OCI-LY7 (cell line): ENCODE data around the gene DGKZ. TPM values are rescaled to one million over a fixed set of nuclear protein-coding genes. Genes with fewer than 3 reads are reported as not detected.
"Not testable (repeated sequence)": the region's sequence is repeated elsewhere in the genome, so short reads cannot be mapped to it uniquely, and the experiment has no call there.

Source experiments
- BruUV-seq: library from RNA; stranded (reverse); fragments of 400-500 nt; replicated peaks from 2 replicates; lab custom pipeline; 2021; lab: Mats Ljungman, UMichigan
- CTCF ChIA-PET: fragments of 300-600 bp; sonication (Branson Sonifier 250); formaldehyde crosslinking; loops from one replicate; lab custom pipeline; 2022; ENCODE audit warnings: antibody characterized with exemption; ENCODE audit not compliant: unreplicated experiment; lab: Charles Lee
- POLR2A ChIA-PET: fragments of 300-600 bp; sonication (Branson Sonifier 250); formaldehyde crosslinking; loops from one replicate; lab custom pipeline; 2022; ENCODE audit warnings: antibody characterized with exemption; lab: Charles Lee
- DNase-seq: peaks from one replicate; pipeline ENCODE4 v3.0.0-alpha.2; 2015; ENCODE audit warnings: low spot score
- H2AFZ ChIP-seq: fragments of 200-600 bp; sonication (generic), shearing (Covaris generic); 2 replicates; pipeline ENCODE4 v1.6.1; 2014; ENCODE audit warnings: mild to moderate bottlenecking, antibody characterized with exemption, low read length, moderate library complexity
- H3K27ac ChIP-seq: fragments of 200-600 bp; sonication (generic); 2 replicates; pipeline ENCODE4 v1.5.1; 2014; ENCODE audit warnings: mixed run types, low read depth, mild to moderate bottlenecking, moderate library complexity, low read length, inconsistent platforms; ENCODE audit not compliant: poor library complexity, severe bottlenecking
- H3K36me3 ChIP-seq: fragments of 200-600 bp; sonication (generic); 2 replicates; pipeline ENCODE4 v1.6.1; 2014; ENCODE audit warnings: mild to moderate bottlenecking, antibody characterized with exemption, low read length, moderate library complexity, mixed read lengths; ENCODE audit not compliant: insufficient read depth
- H3K4me1 ChIP-seq: fragments of 200-600 bp; sonication (generic); 2 replicates; pipeline ENCODE4 v1.5.1; 2014; ENCODE audit warnings: mild to moderate bottlenecking, low read length; ENCODE audit not compliant: insufficient read depth, poor library complexity, severe bottlenecking
- H3K4me2 ChIP-seq: fragments of 200-600 bp; sonication (generic); 2 replicates; pipeline ENCODE4 v1.6.1; 2014; ENCODE audit warnings: mild to moderate bottlenecking, low read length
- H3K4me3 ChIP-seq: fragments of 200-600 bp; sonication (generic); 2 replicates; pipeline ENCODE4 v1.5.1; 2014; ENCODE audit warnings: mild to moderate bottlenecking, low read depth, low read length; ENCODE audit not compliant: poor library complexity, severe bottlenecking
- H3K79me2 ChIP-seq: fragments of 200-600 bp; sonication (generic); 2 replicates; pipeline ENCODE4 v1.6.1; 2016; ENCODE audit warnings: low read depth, mild to moderate bottlenecking, low read length, moderate library complexity, mixed read lengths; ENCODE audit not compliant: insufficient read depth
- H3K9me2 ChIP-seq: fragments of 200-600 bp; sonication (generic); 2 replicates; pipeline ENCODE4 v1.6.1; 2016; ENCODE audit warnings: mild to moderate bottlenecking, low read length, mixed read lengths; ENCODE audit not compliant: insufficient read depth
- H3K9me3 ChIP-seq: fragments of 200-600 bp; sonication (generic); 2 replicates; pipeline ENCODE4 v1.6.1; 2014; ENCODE audit warnings: mild to moderate bottlenecking, mixed run types, low read length, mixed read lengths
- H4K20me1 ChIP-seq: fragments of 200-600 bp; sonication (generic); 2 replicates; pipeline ENCODE4 v1.6.1; 2014; ENCODE audit warnings: mild to moderate bottlenecking, antibody characterized with exemption, low read length, moderate library complexity, mixed read lengths; ENCODE audit not compliant: insufficient read depth
- EZH2phosphoT487 ChIP-seq: fragments of 200-600 bp; sonication (generic); IDR thresholded peaks from 2 replicates; pipeline ENCODE4 v1.6.1; 2018; ENCODE audit warnings: low read depth, borderline replicate concordance, mild to moderate bottlenecking, mixed run types, antibody characterized with exemption, low read length, moderate library complexity, mixed read lengths
- intact Hi-C: fragments of 100-400 bp; cut with micrococcal nuclease; formaldehyde crosslinking; loops from one replicate; pipeline ENCODE4 v1.10.0; 2022; ENCODE audit not compliant: unreplicated experiment
- total RNA-seq, 2 experiments: library from RNA; depleted of rRNA in 1 of 2; stranded (reverse); fragments of >200 nt in 1 of 2; shearing (Covaris generic) in 1 of 2; gene quantifications; 2 replicates each; pipeline ENCODE4 v1.2.3, GENCODE V29; 2014 to 2022
- TF ChIP-seq, protein P1 (sequence below): fragments of 200-600 bp; sonication (generic); conservative IDR thresholded peaks from 2 replicates; pipeline ENCODE4 v1.5.1; 2014; ENCODE audit warnings: mild to moderate bottlenecking, antibody characterized with exemption, low read length, moderate library complexity, mixed read lengths

Gene DGKZ
- total RNA-seq, 2 experiments from 2014 or later = 134 to 141 TPM

DNA sequence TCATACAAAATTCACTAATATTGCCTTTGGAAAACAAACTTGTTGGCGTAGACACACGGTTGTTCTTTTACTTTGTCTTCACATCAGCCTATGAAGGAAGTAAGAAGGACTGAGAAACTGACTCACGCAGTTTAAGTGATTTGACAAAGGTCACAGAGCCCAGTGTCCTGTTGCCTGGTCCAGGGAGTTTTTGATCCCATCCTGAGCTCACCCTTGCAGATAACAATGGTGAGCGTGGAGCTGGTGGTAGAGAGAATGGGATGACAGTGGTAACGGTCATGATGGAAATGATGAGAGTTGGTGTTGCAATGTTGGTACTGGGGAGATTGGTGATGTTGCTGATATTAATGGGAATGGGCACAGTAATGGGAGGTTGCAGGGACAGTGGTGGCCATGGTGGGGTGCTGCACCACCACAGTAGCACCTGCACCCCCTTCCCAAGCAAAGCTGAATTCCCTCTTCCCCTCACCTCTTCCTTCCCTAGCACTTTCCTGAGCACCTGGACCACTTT lies 47.8 kb upstream of the DGKZ start:
- Histone ChIP-seq H3K27ac (no peak overlapping the region), H4K20me1 (no peaks in the 10 kb centered on the region), H3K9me2 (no peaks in the 10 kb centered on the region), H3K79me2 (no peaks in the 10 kb centered on the region), H2AFZ (no peak overlapping the region), H3K36me3 (no peaks in the 10 kb centered on the region), H3K9me3 (no peaks in the 10 kb centered on the region), H3K4me2 (no peak overlapping the region), H3K4me3 (no peak overlapping the region), H3K4me1 (peaks cover 5% of the 10 kb centered on the region)
- DNase-seq = no peak
- BruUV-seq = no TSS peak
- intact Hi-C loops = no loop called here
- ChIA-PET POLR2A (no interaction called here), CTCF (no interaction called here)
- TF ChIP-seq EZH2phosphoT487 = no peak
- TF ChIP-seq, protein P1, sequence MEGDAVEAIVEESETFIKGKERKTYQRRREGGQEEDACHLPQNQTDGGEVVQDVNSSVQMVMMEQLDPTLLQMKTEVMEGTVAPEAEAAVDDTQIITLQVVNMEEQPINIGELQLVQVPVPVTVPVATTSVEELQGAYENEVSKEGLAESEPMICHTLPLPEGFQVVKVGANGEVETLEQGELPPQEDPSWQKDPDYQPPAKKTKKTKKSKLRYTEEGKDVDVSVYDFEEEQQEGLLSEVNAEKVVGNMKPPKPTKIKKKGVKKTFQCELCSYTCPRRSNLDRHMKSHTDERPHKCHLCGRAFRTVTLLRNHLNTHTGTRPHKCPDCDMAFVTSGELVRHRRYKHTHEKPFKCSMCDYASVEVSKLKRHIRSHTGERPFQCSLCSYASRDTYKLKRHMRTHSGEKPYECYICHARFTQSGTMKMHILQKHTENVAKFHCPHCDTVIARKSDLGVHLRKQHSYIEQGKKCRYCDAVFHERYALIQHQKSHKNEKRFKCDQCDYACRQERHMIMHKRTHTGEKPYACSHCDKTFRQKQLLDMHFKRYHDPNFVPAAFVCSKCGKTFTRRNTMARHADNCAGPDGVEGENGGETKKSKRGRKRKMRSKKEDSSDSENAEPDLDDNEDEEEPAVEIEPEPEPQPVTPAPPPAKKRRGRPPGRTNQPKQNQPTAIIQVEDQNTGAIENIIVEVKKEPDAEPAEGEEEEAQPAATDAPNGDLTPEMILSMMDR = no peak

DNA sequence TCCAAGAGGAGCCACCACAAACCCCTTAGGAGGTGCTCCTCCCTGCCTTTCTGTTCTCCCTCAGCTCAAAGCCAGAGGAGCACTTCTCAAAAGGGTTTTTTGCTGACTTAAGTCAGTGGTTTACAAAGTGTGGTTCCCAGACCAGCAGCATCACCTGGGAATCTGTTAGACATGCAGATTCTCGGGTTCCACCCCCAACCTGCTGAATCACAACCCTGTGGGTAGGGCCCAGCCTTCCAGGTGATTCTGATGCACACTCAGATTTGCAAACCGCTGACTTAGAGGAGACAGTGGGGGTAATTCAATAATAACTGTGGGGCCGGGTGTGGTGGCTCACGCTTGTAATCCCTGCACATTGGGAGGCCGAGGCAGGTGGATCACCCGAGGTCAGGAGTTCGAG lies 47.0 kb upstream of the DGKZ start:
- H3K27ac ChIP-seq = no peak overlapping the region
- no peaks in the 10 kb centered on the region for H4K20me1 ChIP-seq
- no peaks in the 10 kb centered on the region for H3K79me2 ChIP-seq
- DNase-seq = no peak
- no peak overlapping the region for H3K4me2 ChIP-seq
- intact Hi-C loops = no loop called here
- TF ChIP-seq, protein P1 = no peak
- TF ChIP-seq EZH2phosphoT487 = no peak
- H3K4me3 ChIP-seq = no peak overlapping the region
- peaks cover 2% of the 10 kb centered on the region for H3K4me1 ChIP-seq
- POLR2A ChIA-PET = interaction anchor here (0.7 kb wide), 1 partner anchor 49 kb away, joined by 3 read pairs; no protein-coding TSS in a partner anchor
- H2AFZ ChIP-seq = no peak overlapping the region
- CTCF ChIA-PET = no interaction called here
- H3K36me3 ChIP-seq = no peaks in the 10 kb centered on the region
- no peaks in the 10 kb centered on the region for H3K9me2 ChIP-seq
- H3K9me3 ChIP-seq = no peaks in the 10 kb centered on the region
- BruUV-seq = no TSS peak

DNA sequence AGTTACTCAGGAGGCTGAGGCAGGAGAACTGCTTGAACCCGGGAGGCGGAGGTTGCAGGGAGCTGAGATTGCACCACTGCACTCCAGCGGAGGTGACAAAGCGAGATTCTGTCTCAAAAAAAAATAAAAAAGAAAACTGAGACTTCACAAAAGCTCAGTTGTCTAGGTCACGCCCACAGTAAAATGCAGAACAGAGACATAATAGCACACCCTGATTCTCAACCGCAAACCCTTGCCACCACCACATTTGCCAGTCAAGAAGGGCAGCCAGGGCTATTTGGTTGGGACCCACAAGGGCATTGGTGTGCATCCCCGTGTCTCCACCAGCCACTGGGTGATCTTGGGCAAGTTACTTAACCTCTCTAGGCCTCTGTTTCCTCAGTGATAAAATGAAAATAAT lies 44.4 kb upstream of the DGKZ start:
- Histone ChIP-seq H2AFZ (no peak overlapping the region), H3K27ac (no peak overlapping the region), H3K36me3 (no peaks in the 10 kb centered on the region), H3K9me3 (no peaks in the 10 kb centered on the region), H3K4me1 (no peaks in the 10 kb centered on the region), H3K79me2 (no peaks in the 10 kb centered on the region), H4K20me1 (no peaks in the 10 kb centered on the region), H3K9me2 (no peaks in the 10 kb centered on the region), H3K4me3 (no peak overlapping the region), H3K4me2 (no peak overlapping the region)
- peak; percentile 29 for DNase-seq
- ChIA-PET POLR2A (interaction anchor here (0.5 to 1.7 kb wide), 4 partner anchors 18 to 607 kb away, joined by 3 to 5 read pairs (median 3); no protein-coding TSS in a partner anchor), CTCF (no interaction called here)
- no peak for TF ChIP-seq EZH2phosphoT487
- TF ChIP-seq, protein P1 = no peak
- intact Hi-C loops = no loop called here
- no TSS peak for BruUV-seq

DNA sequence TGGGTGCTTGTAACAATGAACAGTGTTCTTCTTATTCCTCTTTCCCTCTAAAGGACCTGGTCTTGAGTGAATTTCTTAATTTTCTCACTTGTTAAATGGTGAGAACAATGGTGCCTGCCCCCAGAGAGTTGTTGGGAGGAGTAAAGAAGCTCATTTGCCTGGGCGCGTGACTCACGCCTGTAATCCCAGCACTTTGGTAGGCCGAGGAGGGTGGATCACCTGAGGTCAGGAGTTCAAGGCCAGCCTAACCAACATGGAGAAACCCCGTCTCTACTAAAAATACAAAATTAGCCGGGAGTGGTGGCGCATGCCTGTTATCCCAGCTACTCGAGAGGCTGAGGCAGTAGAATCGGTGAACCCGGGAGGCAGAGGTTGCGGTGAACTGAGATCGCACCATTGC lies 43.2 kb upstream of the DGKZ start:
- H4K20me1 ChIP-seq, H3K4me3 ChIP-seq, H3K27ac ChIP-seq, H3K79me2 ChIP-seq, H3K36me3 ChIP-seq, H3K4me2 ChIP-seq, BruUV-seq, H3K4me1 ChIP-seq, intact Hi-C loops, H3K9me2 ChIP-seq, DNase-seq, H3K9me3 ChIP-seq, H2AFZ ChIP-seq: not testable (repeated sequence)
- POLR2A ChIA-PET = interaction anchor here (0.6 kb wide), 1 partner anchor 237 kb away, joined by 5 read pairs; no protein-coding TSS in a partner anchor
- CTCF ChIA-PET = interaction anchor here (1.0 kb wide), 1 partner anchor 60 kb away, joined by 3 read pairs; no protein-coding TSS in a partner anchor
